Effector CD8-positive, alpha-beta T cell (primary cell): Measurements from ENCODE around the gene METRNL.

Experiments
- DNase-seq: peaks from one replicate; lab custom pipeline; 2025; lab: John Stamatoyannopoulos, UW

The METRNL gene

DNA sequence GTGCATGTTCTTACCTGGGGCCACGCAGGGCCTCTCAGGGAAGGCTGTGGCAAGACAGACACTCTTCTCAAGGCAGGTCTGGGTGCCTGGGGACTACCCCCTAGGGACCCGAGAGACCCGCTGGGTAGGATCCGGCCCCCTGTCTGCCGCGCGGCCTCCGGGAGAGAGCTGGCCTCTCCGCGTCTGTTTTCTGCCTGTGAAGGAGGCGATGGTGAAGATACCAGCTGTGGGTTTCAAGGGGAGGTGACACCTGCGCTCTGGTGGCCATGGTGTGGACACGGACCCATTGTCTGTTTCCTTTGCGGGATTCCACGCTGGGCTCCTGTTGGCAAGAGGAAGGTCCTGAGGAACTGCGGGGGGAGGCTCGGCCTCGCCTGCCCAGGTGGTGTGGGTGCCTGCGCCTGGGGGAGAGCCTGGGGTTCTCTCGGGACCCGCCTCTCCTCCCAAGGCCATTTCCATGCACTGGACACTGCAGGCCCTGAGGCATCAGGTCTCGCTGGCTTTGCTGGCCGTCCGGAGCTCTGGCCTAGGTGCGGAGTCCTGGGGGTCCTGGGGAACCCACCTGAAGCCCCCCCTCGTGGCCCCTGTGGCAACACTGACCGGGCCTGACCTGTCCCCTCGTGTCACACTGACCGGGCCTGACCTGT, 12.2 kb upstream of the METRNL start:
- DNase-seq = no peak

DNA sequence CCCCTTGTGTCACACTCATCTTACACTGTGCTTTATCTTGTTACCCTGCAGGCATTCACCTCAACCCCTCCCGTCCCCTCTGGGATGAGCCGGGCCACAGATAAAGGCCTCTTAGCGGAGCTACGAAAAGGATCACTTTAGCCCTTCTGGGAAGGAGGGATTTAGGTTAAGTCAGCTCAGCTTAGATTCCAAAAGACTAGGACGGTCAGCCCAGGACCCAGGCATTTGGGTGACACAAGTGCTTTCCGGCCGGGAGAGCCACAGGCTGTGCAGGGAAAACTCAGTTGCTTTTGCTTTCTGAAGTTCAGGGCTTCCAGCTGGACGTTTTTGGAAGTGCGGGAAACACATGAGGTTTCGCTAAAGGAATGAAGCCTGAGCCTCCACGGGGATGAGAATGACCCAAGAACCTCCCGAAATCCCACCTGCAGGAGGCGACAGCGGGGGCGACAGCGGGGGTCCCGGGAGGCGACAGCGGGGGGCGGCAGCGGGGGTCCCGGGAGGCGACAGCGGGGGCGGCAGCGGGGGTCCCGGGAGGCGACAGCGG, 11.6 kb upstream of the METRNL start:
- no peak for DNase-seq

DNA sequence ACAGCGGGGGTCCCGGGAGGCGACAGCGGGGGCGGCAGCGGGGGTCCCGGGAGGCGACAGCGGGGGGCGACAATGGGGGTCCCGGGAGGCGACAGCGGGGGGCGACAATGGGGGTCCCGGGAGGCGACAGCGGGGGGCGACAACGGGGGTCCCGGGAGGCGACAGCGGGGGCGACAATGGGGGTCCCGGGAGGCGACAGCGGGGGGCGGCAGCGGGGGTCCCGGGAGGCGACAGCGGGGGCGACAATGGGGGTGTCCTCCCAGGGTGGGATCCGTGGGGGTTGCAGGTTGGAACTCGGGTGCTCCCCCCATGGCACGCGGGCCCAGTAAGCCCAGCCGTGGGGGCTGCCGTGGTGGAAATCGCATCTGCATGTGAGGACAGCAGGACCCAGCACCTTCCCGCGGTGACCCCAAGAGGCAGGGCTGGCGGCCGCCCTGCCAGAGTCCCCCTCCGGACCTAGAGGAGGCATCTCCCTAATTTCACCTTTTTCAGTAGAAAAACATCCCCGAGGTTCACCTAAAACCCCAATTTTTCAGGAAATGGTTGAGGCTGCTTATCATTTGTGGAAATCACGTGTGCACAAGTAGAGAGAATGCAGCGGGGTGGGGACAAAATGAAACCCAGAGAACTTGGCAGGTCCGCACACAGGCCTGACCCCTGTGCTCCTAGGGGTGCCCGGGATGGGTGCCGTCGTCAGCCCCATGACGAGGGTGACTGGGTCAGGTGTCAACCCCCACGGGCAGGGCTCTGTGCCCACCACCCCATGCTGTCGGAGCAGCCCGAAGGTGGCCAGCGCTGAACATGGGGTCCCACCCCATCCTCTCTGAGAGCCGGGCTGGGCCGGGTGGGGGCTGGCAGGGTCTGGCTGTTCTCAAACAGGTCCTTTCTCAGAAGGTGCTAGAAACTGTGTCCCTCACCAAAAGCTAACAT, 10.5 kb upstream of the METRNL start:
- DNase-seq = no peak

DNA sequence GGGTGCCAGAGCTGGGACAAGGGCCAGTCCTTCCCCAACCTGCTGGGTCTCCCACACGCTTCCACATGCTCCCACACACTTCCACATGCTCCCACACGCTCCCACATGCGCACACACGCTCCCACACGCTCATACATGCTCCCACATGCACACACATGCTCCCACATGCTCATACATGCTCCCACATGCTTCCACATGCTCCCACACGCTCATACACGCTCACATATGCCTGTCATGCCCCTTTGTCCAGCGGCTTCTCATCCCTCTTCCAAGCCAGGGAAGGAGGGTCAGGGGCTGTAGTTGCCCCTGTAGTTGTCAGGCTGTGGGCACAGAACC, 9.9 kb upstream of the METRNL start:
- DNase-seq = no peak

- no peak for DNase-seq
Measured at GRCh38 chr17:83069931-83070742, 9.3 kb upstream of the METRNL start.

DNA sequence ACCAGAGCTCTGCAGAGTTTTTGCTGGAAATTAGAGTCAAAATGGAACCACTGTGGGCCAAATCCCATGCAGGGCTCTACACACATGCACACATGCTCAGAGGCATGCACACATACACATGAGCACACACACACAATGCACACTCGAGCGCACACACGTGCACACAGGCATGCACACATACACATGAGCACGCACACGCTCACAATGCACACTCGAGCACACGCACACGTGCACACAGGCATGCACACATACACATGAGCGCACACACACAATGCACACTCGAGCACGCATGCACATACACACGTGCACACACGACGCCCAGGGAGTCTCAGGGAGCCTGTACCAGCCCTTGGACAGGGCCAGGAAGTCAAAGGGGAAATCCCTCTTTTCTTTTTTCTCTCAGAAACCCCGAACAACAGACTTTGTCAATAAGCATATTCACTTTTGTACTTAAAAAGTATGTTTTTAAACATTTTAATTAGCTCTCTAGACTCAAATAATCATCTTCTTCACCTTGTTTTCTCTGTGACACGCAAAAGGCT, 8.5 kb upstream of the METRNL start:
- no peak for DNase-seq

DNA sequence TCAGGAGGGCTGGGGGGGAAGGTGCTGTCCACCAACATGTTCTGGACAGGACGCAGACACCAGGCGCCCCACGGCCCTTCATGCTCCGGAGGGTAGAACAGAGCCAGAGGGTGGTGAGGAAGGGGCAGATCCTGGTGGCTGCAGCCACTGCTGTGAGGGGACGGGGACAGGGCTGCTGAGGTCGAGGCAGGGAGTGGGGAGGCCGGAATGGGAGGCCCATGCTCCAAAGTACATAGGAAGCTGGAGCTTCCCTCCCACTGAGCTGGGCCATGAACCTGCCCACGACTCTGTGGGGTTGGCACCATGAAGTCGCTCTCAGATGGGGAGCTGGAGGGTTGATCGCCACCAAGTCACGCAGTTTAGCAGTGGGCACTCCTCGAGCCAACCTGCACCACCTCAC, 8.0 kb upstream of the METRNL start:
- DNase-seq = no peak

- DNase-seq = no peak
Measured at GRCh38 chr17:83071966-83072562, 7.3 kb upstream of the METRNL start.

GRCh38 chr17:83072600-83073358, 6.6 kb upstream of the METRNL start:
- no peak for DNase-seq

DNA sequence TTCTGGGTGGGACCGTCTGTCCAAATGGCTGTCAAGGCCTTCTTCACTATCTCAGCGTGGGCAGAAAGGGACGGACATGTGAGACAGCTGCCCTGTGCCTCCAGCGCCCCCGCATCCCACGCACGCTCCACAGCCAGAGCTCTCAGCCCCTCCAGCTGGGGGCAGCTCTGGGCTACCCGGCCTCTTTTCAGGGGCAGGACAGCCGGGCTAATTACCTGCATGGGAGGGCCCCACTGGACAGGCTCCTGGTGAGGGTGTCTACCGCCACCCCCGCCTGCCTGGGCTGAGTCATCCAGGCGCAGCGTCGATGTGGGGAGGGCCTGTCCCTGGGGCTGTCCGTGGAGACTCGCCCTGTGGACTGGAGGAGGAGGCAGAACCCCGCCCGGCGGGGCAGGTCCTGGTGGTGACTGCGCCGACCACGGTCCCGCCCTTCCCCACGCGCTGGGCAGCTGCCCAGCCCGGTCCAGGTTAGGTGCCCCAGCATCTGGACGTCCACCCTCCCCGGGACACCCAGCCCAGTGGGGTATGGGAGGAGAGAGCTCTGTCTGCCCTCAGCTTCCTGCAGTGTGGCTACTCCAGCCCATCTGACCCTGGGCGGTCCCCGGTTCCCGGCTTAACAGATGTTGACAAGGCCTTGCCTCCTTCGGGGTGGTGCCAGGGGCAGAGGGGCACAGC, 5.9 kb upstream of the METRNL start:
- DNase-seq = no peak

DNA sequence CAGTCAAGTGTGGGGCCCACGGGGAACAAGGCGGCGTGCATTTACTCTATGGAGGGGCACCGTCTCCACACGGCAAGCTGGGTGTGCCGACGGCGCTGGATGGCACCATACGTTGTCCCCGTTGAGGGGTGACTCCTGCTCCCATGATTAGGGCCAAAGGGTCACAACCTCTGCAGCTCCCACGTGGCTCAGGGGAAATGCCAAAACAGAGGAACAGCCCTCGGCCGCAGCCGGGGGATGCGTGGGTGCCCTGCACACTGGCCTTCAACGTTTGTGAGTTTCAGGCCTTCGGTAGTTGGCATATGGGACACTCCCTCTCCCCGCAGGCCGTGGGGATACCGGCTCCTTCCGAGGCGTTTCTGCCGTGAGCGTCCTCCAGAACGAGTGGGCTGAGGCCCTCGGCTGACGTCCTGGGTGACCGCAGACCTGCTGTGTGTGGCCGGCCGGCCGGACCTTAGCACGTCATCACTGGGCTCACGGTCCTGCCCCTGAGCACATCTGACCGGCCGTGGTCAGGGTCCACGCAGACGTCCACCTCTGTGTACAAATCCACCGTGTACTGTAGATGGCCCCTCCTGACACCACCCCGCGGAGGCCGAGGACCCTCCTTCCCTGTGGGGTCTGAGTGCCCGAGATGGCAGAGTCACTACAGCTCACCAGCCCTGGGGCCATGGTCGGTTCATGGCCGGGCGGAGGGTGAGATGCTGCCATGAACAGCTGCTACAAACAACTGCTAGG, 4.8 kb upstream of the METRNL start:
- DNase-seq = no peak

GRCh38 chr17:83075270-83075880, 4.0 kb upstream of the METRNL start:
- no peak for DNase-seq

- DNase-seq = no peak
Measured at GRCh38 chr17:83076938-83077337, 2.5 kb upstream of the METRNL start.

DNA sequence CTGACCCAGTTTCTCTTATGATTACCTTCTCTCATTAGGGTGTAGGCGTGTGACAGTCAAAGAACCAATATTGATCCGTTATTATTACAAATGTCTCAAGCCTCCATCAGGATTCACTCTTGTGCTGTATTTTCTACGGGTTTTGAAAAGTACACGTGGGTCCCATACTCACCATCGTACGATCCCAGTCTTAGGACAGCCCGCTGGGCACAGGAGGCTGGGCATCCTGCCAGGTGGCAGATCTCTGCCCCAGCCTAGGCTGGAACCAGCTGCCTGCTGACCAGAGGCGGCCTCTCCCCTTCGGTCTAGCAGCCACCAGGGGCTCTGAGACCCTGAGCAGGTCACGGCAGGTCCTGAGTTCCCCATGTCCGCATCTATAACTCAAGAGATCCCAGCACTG, 2.0 kb upstream of the METRNL start:
- DNase-seq = no peak

DNA sequence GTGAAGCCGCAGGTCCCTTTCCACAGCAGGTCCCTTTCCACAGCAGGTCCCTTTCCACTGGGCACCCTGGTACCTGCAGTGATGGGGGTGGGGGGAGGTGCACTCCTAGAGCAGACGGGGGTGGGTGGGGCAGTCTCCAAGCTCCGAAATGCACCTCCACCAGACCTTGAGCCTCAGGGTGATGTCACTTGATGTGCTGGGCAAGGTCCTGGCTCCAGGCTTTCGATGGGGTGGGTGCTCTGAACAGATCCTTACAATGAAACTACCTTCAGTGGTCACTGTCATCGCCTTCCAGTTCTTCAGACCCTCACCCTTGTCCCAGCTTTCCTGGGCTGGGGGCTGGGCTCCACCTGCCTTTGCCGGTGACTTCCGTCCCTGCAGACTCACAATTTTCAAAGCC, 1.5 kb upstream of the METRNL start:
- DNase-seq = no peak

DNA sequence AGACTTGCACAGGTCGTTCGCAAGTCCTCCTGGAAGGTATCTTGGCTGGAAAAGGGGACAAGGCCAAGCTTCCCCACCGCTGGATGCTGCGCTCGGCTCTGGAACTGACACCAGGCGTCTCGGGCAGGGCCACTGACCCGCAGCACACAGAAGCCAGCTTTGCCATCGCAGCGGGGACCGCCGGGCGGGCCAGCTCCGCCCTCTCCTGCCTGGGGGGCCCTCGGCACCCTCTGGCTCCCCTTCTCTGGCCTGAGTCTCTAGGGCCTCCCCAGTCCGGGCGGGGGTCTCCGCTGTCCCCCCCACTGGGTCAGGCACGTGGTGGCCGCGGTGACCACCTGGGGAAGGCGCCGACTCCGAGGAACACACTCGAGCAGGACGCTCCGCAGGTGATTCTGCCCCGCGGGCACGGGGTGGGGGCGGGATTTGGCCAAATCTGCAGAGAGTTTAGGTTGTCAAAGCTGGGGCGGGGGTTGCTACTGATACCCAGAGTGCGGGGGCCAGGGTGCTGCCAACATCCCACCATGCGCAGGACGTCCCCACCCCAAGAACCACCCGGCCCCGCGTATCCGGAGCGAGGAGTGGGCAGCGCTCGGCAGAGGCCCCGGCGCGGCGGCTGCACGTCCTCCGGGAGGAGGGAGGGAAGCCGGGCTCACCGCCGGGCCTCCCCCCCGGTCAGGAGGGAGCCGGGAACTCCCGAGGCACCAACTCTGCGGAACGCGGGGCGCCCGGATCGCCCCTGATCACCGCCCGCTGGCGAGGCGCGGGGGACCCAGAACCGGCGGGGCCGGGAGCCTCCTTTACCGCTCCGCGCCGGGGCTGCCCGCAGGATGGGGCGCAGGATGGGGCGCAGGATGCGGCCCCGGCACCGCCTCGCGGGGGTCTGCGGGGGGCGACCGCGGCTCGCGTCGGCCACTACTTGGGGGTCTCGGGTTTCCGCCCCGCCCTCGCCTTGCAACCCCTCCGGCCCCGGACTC, 744 bp upstream of the METRNL start:
- no peak for DNase-seq

DNA sequence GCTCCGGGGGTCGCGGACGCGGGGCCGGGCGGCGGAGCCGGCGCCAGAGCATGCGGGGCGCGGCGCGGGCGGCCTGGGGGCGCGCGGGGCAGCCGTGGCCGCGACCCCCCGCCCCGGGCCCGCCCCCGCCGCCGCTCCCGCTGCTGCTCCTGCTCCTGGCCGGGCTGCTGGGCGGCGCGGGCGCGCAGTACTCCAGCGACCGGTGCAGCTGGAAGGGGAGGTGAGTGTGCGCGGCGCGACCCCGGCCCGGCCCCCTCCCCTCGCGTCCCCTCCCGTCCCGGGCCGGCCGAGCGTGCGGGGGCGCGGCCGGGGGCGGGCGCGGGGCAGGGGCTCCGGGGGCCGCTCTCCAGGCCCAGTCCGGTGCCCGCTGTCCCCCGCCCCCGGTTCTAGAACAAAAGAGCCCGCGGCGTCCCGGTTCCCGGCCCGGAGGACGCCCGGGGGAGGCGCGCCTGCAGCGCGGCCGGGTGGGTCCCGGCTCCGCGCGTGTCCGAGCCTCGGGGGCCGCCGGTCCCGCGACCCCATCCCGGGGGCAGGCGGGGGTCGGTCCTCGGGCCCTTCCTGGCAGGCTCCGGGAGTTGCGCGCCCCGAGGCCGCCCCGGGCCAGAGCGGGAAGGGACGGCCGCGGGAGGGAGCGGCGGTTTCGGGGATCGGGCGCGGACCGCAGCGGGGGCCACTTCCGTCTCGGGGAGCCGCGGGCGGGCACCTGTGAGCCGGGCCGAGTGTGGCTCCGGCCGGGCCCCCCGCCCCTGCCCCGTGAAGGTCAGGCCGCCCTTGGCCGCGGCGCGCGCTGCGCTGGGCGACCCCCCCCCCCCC, 563 bp downstream of the METRNL start:
- no peak for DNase-seq
